Upper lobe of left lung (tissue), 6 donors: ENCODE results near the gene TAS2R9. TPM values are rescaled to one million over a fixed set of nuclear protein-coding genes. Genes with fewer than 3 reads are reported as not detected.

ENCODE experiments used
- ATAC-seq, 2 donors: fragments of 200-7000 bp; cut with Tn5 transposase; one replicate each; pipeline ENCODE4 v1.9.1; 2022; ENCODE audit warnings: mild to moderate bottlenecking in 2 of 2, moderate library complexity in 2 of 2; ENCODE audit not compliant: low FRiP score in 2 of 2
- DNase-seq, 2 donors: peaks; one replicate each; pipeline ENCODE4 v3.0.0-alpha.2; 2019 to 2020
- H3K27ac ChIP-seq, 4 donors: fragments of 200-600 bp; sonication (generic); one replicate each; pipeline ENCODE4 v1.5.1; 2016 to 2019
- H3K27me3 ChIP-seq, 4 donors: fragments of 200-600 bp; sonication (generic); one replicate each; pipeline ENCODE4 v1.5.1; 2017 to 2019
- H3K36me3 ChIP-seq, 4 donors: fragments of 200-600 bp; sonication (generic); one replicate each; pipeline ENCODE4 v1.5.1; 2016 to 2019
- H3K4me1 ChIP-seq, 4 donors: fragments of 200-600 bp; sonication (generic); one replicate each; pipeline ENCODE4 v1.5.1; 2018 to 2019
- H3K4me3 ChIP-seq, 4 donors: fragments of 200-600 bp; sonication (generic); one replicate each; pipeline ENCODE4 v1.5.1; 2017 to 2019; ENCODE audit warnings: mild to moderate bottlenecking in 2 of 4, moderate library complexity in 1 of 4
- H3K9me3 ChIP-seq, 4 donors: fragments of 200-600 bp; sonication (generic); one replicate each; pipeline ENCODE4 v1.5.1; 2018 to 2019
- EP300 ChIP-seq, 4 donors: sonication (generic); formaldehyde crosslinking; IDR thresholded peaks; one replicate each; pipeline ENCODE4 v1.5.1; 2017; ENCODE audit warnings: antibody characterized with exemption in 4 of 4, control low read depth in 2 of 4
- POLR2A ChIP-seq, 4 donors: fragments of 450-650 bp; IDR thresholded peaks; one replicate each; pipeline ENCODE4 v1.5.1; 2016 to 2017; ENCODE audit warnings: antibody characterized with exemption in 4 of 4, mild to moderate bottlenecking in 2 of 4
- POLR2AphosphoS5 ChIP-seq, 2 donors: sonication (generic); formaldehyde crosslinking; IDR thresholded peaks; one replicate each; pipeline ENCODE4 v1.5.1; 2017; ENCODE audit warnings: antibody characterized with exemption in 2 of 2
- WGBS, 2 donors: methylation state at CpG; one replicate each; pipeline ENCODE4 v1.1.5; 2017 to 2018; 5-methylcytosine and 5-hydroxymethylcytosine counted together
- total RNA-seq, 6 donors: library from RNA; depleted of rRNA in 4 of 6; stranded (reverse); fragments of >200 nt in 4 of 6; gene quantifications; one replicate each; pipeline versions ENCODE4 v1.1.0 to v1.2.1, GENCODE V29; 2016 to 2021
- TF ChIP-seq, protein P1 (sequence below), 6 experiments: fragments of 450-650 bp in 4 of 6; fragments of 200-600 bp in 2 of 6; sonication (generic) in 2 of 6; IDR thresholded peaks; one replicate each; pipeline ENCODE4 v1.5.1; 2016 to 2019; ENCODE audit warnings: antibody characterized with exemption in 6 of 6
- donor health status: DM: no; HTN: no; CAD: no; lungs with moderate emphysema.
- donor health status: DM: no; HTN: yes; CAD: no; lungs with severe emphysema.

The TAS2R9 gene
- total RNA-seq, 6 donors from 2014 or later: not detected

DNA sequence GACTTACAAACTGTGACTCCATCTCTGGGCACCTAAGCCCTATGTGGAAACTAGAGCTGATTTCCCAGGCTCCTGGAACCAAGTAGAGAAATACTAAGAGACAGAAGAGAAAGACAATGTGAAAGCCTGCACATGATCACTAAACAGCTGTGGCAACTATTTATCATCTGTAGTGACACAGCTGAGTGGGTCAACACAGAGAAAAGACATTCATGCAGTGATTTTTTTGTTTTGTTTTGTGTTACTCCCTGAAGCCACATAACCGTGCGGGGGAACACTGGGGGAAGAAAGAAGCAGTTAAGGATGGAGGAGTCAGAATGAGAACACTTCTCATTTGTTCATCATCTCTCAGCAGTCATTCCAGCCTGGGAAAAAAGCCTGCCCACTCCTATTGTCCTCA, 37.8 kb upstream of the TAS2R9 start:
- H3K27ac ChIP-seq: no peak overlapping the region
- H3K27me3 ChIP-seq: no peaks in the 10 kb centered on the region
- DNase-seq (no peak), ATAC-seq (no peak)
- no peak overlapping the region for H3K4me3 ChIP-seq
- peaks cover 0 to 4% (median 0%) of the 10 kb centered on the region in 4 donors for H3K36me3 ChIP-seq
- WGBS, 2 donors: 42 to 54% methylated on average over 2 of the region's 2 CpGs
- H3K4me1 ChIP-seq: no peaks in the 10 kb centered on the region
- TF ChIP-seq POLR2A (IDR thresholded peaks at IDR 0.05) (no peak), EP300 (IDR thresholded peaks at IDR 0.05) (no peak), POLR2AphosphoS5 (IDR thresholded peaks at IDR 0.05) (no peak)
- TF ChIP-seq, protein P1, sequence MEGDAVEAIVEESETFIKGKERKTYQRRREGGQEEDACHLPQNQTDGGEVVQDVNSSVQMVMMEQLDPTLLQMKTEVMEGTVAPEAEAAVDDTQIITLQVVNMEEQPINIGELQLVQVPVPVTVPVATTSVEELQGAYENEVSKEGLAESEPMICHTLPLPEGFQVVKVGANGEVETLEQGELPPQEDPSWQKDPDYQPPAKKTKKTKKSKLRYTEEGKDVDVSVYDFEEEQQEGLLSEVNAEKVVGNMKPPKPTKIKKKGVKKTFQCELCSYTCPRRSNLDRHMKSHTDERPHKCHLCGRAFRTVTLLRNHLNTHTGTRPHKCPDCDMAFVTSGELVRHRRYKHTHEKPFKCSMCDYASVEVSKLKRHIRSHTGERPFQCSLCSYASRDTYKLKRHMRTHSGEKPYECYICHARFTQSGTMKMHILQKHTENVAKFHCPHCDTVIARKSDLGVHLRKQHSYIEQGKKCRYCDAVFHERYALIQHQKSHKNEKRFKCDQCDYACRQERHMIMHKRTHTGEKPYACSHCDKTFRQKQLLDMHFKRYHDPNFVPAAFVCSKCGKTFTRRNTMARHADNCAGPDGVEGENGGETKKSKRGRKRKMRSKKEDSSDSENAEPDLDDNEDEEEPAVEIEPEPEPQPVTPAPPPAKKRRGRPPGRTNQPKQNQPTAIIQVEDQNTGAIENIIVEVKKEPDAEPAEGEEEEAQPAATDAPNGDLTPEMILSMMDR (IDR thresholded peaks at IDR 0.05): no peak
- H3K9me3 ChIP-seq: no peaks in the 10 kb centered on the region

DNA sequence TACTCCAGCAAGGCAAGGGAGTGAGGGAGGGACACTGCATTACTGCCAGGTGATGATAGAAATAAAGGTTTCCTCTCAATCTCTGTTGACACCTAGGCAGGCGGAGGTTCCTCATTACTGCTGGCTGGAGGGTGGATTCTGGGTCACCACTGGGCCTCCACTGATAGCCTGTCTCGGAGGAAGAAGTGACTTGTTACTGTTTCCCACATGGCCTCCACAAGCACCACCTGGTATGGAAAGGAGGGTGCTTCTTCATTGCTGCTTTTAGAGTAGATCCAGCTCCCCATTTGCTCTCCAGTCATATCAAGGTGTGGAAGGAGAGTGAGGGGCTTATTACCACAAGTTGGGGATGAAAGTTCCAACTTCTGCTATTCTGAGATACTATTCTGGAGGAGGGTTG, 32.9 kb upstream of the TAS2R9 start:
- no peak for ATAC-seq
- no peak for TF ChIP-seq EP300 (IDR thresholded peaks at IDR 0.05)
- TF ChIP-seq, protein P1 (IDR thresholded peaks at IDR 0.05): no peak
- TF ChIP-seq POLR2A (IDR thresholded peaks at IDR 0.05): no peak
- no peak for TF ChIP-seq POLR2AphosphoS5 (IDR thresholded peaks at IDR 0.05)
- no peak for DNase-seq
- Histone ChIP-seq H3K9me3 (no peaks in the 10 kb centered on the region), H3K4me3 (no peak overlapping the region), H3K36me3 (peaks cover 0 to 4% (median 0%) of the 10 kb centered on the region in 4 donors), H3K4me1 (no peaks in the 10 kb centered on the region), H3K27ac (no peak overlapping the region), H3K27me3 (no peaks in the 10 kb centered on the region)
- 100% methylated on average over 2 of the region's 2 CpGs for WGBS, 2 donors

DNA sequence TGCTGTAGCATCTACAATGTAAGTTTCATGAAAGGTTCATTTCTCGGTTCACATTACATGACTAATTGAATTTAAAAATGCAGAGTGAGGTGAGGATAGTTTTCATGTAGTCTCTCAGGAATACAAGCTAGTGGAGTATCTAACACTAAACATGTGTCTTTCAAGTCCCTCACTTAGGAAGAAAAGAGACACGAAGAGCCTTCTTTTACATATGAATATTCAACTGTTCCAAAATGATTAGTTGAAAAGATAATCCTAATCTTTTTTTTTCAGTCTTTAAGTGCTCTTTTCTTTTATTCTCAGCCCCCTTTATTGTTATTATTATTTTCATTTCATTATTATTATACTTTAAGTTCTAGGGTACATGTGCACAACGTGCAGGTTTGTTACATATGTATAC, 28.5 kb upstream of the TAS2R9 start:
- no peak for DNase-seq
- WGBS, 2 donors: 89 to 90% methylated on average over 3 of the region's 3 CpGs
- Histone ChIP-seq H3K36me3 (no peaks in the 10 kb centered on the region), H3K27ac (no peak overlapping the region), H3K9me3 (peaks cover 0 to 3% (median 0%) of the 10 kb centered on the region in 4 donors), H3K4me3 (no peak overlapping the region), H3K27me3 (no peaks in the 10 kb centered on the region), H3K4me1 (no peaks in the 10 kb centered on the region)
- no peak for ATAC-seq
- no peak for TF ChIP-seq POLR2AphosphoS5 (IDR thresholded peaks at IDR 0.05)
- no peak for TF ChIP-seq POLR2A (IDR thresholded peaks at IDR 0.05)
- TF ChIP-seq, protein P1 (IDR thresholded peaks at IDR 0.05): no peak
- no peak for TF ChIP-seq EP300 (IDR thresholded peaks at IDR 0.05)

DNA sequence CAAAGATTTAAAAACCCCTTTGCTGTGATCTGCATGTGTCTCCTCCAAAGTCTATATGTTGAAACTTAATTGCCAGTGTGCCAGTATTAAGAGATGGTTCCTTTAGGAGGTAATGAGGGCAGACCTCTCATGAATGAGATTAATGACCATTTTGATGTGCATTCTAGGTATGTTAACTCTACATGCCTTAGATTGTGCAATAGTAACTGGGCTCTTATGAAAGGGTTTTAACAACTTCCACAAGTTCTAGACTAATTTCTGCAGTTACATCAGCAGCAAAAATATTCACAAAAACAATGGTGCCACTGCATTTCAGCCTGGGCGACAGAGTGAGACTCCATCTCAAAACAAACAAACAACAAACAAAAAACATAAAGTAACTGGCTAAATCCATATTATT, 20.0 kb upstream of the TAS2R9 start:
- H3K36me3 ChIP-seq: no peaks in the 10 kb centered on the region
- H3K4me3 ChIP-seq: no peak overlapping the region
- DNase-seq: no peak
- H3K9me3 ChIP-seq: no peaks in the 10 kb centered on the region
- no peak for ATAC-seq
- TF ChIP-seq POLR2AphosphoS5 (IDR thresholded peaks at IDR 0.05) (no peak), EP300 (IDR thresholded peaks at IDR 0.05) (no peak), POLR2A (IDR thresholded peaks at IDR 0.05) (no peak)
- TF ChIP-seq, protein P1 (IDR thresholded peaks at IDR 0.05): no peak
- H3K4me1 ChIP-seq: no peaks in the 10 kb centered on the region
- H3K27me3 ChIP-seq: no peaks in the 10 kb centered on the region
- WGBS, 2 donors: 88 to 89% methylated on average over 1 of the region's 1 CpG
- H3K27ac ChIP-seq: no peak overlapping the region

DNA sequence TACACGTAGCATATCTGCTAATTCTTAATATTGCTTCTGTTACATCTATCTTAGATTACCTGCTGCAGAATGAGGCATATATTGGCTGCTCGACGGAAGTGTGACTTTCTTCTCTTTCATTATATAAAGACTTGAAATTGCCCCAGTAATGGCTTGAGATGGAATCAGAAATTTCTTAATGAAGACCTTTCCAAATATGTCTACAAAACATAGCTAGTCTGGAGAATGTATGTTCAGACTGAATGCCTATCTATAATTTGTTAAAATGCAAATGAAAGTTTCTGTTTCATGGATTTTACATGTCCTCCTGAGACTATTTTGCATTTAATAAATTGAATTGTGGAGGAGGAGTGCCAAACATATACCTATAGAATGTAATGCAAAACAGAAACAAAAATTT, 16.3 kb upstream of the TAS2R9 start, which contains the start of gene TAS2R10:
TAS2R10 (minus strand) TSS at position 101 of the 400 bp plus-strand sequence; CDS start at position 12, 89 bp downstream.
- no peak within 1 kb of the TSS for H3K4me3 ChIP-seq
- ATAC-seq (no peak), DNase-seq (no peak)
- H3K4me1 ChIP-seq: no peaks in the 10 kb centered on the region
- H3K9me3 ChIP-seq: no peaks in the 10 kb centered on the region
- H3K36me3 ChIP-seq: no peaks in the 10 kb centered on the region
- WGBS, 2 donors: 91 to 92% methylated on average over 3 of the region's 3 CpGs
- H3K27me3 ChIP-seq: no peaks in the 10 kb centered on the region
- no peak within 1 kb of the TSS for H3K27ac ChIP-seq
- no peak for TF ChIP-seq POLR2AphosphoS5 (IDR thresholded peaks at IDR 0.05)
- TF ChIP-seq, protein P1 (IDR thresholded peaks at IDR 0.05): no peak
- TF ChIP-seq EP300 (IDR thresholded peaks at IDR 0.05): no peak
- no peak for TF ChIP-seq POLR2A (IDR thresholded peaks at IDR 0.05)
